Vagina (tissue), 2 donors: ENCODE measurements around the gene NOC4L.

Experiments
- POLR2A ChIP-seq, 2 donors: fragments of 450-650 bp; IDR thresholded peaks; one replicate each; pipeline ENCODE4 v1.6.1; 2017; ENCODE audit warnings: antibody characterized with exemption in 2 of 2, mild to moderate bottlenecking in 2 of 2, moderate library complexity in 2 of 2
- TF ChIP-seq, protein P1 (sequence below), 3 experiments: fragments of 450-650 bp in 2 of 3; fragments of 200-600 bp in 1 of 3; sonication (generic) in 1 of 3; IDR thresholded peaks; one replicate each; pipeline ENCODE4 v1.5.1; 2017 to 2019; ENCODE audit warnings: antibody characterized with exemption in 3 of 3, mild to moderate bottlenecking in 2 of 3, moderate library complexity in 2 of 3

DNA sequence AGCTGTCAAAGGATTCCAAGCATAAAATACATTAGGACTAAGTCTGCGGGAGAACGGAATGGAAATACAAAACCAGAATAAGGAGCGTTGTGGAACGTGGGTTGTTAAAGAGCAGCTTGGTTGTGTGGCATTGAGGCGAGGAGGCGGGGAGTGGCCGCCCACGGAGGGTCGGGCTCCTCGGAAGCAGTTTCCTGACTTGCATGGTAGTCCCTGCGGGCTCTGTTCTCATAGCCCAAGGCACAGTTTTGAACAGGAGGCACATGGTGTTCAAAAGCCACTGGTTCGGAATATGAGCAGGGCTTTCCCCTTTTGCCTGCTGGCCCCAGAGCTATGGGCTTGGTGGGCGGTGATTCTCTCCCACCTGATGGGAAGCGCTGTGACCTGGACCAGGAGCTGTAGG lies 12.3 kb upstream of the NOC4L start:
- TF ChIP-seq, protein P1, sequence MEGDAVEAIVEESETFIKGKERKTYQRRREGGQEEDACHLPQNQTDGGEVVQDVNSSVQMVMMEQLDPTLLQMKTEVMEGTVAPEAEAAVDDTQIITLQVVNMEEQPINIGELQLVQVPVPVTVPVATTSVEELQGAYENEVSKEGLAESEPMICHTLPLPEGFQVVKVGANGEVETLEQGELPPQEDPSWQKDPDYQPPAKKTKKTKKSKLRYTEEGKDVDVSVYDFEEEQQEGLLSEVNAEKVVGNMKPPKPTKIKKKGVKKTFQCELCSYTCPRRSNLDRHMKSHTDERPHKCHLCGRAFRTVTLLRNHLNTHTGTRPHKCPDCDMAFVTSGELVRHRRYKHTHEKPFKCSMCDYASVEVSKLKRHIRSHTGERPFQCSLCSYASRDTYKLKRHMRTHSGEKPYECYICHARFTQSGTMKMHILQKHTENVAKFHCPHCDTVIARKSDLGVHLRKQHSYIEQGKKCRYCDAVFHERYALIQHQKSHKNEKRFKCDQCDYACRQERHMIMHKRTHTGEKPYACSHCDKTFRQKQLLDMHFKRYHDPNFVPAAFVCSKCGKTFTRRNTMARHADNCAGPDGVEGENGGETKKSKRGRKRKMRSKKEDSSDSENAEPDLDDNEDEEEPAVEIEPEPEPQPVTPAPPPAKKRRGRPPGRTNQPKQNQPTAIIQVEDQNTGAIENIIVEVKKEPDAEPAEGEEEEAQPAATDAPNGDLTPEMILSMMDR (IDR thresholded peaks at IDR 0.05), result no peak
- TF ChIP-seq POLR2A (IDR thresholded peaks at IDR 0.05), result no peak
